LHCN-M2 (cell line): Measurements from ENCODE around the gene LEKR1. TPM values are rescaled to one million over a fixed set of nuclear protein-coding genes. Genes with fewer than 3 reads are reported as not detected.

Experiments
- total RNA-seq: library from RNA; depleted of rRNA; stranded (reverse); fragments of >200 nt; gene quantifications from 2 replicates; pipeline ENCODE4 v1.2.3, GENCODE V29; 2014; rRNA removed

The LEKR1 gene
- total RNA-seq, 1 experiment from 2014 or later: 0.34 TPM

Other genes with a start within 250 kb of the LEKR1 start
- 89.9 and 103 TPM in 2 replicates for gene TIPARP, start 151.8 kb upstream of the LEKR1 start, total RNA-seq